HG02763 (cell line): ENCODE measurements around the gene TRAPPC11.
A peak's percentile ranks its signal among the peaks of the same experiment; 100 is the strongest.

Source experiments
- ATAC-seq: cut with Tn5 transposase; IDR thresholded peaks from one replicate; pipeline ENCODE4 v1.9.1; 2021; ENCODE audit warnings: mild to moderate bottlenecking, moderate library complexity; ENCODE audit not compliant: unreplicated experiment

Gene TRAPPC11

DNA sequence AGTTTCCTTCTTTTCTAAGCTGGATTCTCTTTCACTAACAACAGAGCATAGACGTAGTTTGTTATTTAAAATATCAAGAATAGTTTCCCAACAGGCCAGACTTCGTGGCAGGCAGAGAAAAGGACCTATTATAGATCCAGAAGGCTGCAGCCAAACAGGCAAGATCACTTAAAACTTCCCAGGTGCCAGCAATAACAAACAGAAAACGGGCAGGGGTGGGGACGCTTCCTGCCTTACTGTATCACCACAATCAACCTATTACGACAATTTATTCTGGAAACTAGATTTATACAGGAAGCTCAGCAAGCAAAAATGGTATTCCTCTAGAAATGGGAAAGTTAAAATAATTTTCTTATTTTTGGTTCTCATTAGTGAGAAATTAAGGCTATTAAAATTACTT lies 22.2 kb upstream of the TRAPPC11 start:
- ATAC-seq: no peak

DNA sequence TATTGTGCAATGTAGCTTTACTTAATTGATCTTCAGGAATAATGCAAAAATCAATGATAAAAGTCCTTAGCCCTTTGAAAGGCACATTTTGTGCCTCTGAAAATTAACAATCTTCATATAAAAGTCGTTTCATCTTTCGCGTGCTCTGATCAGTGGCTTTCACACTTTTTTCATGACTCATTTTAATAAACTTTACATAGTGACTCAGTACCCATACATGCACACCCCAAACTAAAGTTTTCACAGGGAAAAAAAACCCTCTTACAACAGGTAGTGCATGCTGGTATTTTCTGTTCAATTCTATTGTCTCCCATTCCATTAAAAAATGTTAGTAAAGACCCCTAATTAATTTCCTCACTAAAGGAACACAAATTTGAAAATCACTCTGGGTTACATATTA lies 21.6 kb upstream of the TRAPPC11 start:
- ATAC-seq: no peak

DNA sequence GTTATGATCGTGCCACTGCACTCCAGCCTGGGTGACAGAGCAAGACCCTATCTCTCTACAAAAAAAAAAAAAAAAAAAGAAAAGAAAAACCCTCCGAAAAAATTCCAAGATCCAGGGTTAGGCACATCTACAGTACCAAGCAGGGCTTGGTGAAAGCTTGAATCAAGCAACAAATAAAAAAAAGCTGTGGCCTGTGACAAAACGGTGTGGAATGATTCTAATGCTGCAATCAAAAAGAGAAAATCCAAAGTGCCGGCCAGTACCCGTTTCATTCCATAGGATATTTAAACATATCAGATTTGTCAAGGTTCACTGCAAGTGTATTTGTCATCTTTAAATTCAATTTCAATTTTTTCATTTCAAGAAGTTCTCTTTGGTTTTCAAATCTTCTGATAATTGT lies 20.7 kb upstream of the TRAPPC11 start:
- no peak for ATAC-seq

DNA sequence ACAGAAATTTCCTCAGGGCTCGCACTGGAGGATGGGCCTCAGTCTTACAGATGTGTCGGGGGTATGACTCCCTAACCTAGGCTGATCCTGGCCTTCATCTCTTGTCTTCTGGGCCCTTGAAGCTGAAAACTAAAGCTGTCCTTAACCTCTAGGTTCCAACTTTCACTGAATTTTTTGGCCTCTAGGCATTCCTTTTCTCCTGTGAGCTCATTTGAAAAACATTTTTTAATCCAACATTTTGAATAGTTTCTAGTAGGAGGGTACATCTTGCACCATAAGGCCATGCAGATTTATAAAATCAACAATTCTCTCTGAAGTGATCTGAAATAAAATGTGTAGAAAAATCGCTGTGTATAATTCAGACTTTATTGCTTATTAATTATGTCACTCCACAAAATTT lies 19.8 kb upstream of the TRAPPC11 start:
- ATAC-seq: no peak

DNA sequence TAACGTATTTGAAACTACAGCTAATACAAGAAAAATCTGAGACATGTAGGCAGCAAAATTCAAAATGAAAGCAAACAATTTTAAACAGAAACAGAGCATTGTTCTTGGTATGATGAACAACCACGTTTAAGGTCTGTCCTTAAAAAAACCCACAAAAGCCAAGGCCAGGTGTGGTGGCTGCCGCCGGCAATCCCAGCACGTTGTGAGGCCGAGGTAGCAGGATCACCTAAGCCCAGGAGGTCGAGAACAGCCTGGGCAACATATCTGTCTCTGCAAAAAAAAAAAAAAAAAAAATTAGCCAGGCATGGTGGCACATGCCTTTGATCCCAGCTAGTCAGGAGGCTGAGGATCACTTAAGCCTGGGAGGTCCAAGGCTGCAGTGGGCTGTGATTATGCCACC lies 13.8 kb upstream of the TRAPPC11 start:
- ATAC-seq: no peak

DNA sequence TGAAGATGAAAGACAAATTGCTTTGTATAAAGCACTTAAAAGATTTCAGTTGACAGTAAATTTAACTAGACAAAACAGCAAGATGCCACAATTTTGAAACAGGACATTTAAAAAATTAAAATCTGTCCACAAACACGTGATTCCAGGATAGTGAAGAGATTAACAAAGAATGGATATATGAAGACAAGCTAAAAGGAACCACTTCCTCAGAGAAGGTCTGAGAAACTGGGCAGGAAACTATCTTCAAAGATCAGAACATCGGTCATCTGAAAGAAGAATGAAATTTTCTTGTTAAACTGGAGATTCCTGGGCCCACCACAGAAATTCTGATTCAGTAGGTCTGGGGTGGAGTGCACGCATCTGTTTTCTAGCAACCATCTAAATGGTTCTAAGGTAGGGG lies 1.5 kb upstream of the TRAPPC11 start:
- no peak for ATAC-seq

DNA sequence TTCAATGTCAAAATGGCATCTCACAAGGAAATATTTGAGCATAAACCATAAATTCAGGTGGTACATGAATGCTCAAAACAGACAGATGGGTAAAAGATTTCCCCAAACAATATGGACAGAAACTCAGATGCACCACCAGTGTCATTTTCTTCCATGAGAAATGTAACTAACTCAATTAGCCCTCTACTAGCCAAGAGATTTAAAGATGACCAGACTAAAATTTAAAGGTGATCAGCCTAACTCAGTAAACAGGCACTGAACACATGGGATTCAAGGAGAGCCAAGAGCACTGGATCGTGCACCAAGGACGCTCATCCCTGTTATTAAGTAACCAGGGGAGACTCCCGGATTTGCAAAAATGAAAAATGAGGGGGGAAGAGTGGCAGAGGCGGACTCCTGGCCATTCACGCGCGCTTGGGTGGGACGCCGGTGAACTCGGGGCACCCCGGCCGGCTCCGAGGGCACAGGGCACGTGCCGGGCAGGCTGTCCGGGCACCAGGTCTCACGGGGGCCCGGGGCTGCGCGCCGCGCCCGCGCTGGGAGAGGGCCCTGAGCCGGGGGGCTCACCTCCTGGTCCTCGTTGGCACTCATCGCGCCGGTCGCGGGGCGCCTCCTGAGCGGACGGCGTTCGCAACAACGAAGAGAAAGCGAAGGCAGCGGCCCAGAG lies 598 bp upstream of the TRAPPC11 start:
- ATAC-seq: peak; percentile 26

DNA sequence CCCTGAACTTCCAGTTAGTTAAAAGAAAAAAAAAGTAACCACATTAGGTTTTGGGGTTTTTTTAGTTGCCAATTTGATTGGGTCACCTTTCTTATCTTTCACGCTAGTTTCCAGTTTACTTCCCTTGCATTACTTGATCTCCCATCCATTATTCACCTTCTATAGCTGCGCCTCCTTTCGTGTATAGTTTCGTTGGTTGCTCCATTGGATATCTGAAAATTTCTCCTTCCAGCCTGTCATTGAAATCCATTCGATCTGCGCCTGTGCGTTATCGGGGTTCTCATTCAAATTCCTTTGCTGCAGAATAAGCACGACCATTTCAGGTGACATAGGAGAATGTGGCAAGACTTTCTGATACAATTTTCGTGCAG lies 764 bp downstream of the TRAPPC11 start:
- no peak for ATAC-seq

DNA sequence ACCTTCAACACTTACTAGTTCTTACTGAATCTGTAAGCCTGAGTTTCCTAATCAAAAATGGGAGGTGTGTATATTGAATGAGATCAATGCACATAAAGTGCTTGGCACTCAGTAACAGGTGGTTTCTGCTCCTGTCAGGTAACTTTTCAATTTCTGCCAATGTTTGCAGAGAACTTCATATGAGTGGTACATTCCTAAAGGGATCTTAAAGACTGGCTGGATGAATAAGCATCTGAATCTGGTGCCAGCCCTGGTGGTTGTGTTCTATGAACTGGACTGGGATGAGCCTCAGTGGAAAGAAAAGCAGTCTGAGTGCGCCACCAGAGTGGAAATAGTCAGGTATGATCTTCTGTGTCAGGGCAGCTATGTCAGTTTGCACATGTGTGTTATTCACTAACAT lies 7.0 kb downstream of the TRAPPC11 start:
- ATAC-seq: no peak

DNA sequence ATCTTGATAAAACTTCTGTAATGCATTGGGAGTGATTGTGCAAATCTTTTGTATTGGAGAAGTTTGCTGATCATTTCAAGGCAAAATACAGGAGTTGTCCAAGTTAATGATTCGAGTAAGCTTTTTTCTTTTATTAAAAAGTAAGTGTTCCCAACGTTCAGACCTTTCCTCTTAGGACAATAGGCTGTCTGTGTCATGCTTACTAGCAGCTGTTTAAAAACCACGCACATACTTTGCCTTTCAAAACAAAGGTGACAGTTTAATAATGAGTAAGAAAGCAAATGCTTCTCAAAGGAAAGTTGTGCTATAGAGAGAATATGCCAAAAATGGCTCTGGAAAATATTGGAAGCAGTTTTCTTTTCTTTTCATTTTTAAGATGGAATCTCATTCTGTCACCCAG lies 11.2 kb downstream of the TRAPPC11 start:
- ATAC-seq: no peak

DNA sequence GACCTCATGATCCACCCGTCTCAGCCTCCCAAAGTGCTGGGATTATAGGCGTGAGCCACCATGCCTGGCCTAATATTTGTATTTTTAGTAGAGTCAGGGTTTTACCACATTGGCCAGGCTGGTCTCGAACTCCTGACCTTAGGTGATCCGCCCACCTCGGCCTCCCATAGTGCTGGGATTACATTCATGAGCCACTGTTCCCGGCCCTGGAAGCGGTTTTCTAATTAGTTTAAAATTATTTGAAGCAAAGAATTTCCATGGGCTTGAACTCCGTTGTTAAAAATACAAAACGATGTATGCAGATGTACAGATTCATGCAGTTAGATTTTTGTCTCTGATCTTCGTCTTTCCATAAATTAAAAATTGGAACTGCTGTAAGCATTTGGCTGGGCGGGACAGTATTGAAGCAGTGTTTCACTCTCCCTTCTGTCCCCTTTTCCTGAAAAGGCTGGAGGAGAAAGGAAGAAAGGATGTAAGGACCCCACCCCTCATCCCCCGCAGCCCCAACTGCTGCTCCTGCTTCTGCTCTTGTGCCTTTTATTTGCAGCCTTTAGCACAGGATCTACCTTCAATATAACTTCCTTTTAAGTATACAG lies 12.0 kb downstream of the TRAPPC11 start:
- no peak for ATAC-seq

DNA sequence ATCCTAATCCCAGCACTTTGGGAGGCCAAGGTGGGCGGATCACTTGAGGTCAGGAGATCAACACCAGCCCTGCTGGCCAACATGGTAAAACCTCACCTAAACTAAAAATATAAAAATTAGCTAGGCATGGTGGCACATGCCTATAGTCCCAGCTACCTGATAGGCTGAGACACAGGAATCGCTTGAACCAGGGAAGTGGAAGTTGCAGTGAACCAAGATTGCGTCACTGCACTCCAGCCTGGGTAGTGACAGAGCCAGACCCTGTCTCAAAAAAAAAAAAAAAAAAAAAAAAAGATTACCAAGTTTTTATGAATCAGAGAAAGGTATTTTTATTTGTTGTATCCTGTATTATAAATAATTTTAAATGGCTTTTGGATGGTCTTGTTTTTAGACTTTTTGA lies 15.1 kb downstream of the TRAPPC11 start:
- no peak for ATAC-seq

DNA sequence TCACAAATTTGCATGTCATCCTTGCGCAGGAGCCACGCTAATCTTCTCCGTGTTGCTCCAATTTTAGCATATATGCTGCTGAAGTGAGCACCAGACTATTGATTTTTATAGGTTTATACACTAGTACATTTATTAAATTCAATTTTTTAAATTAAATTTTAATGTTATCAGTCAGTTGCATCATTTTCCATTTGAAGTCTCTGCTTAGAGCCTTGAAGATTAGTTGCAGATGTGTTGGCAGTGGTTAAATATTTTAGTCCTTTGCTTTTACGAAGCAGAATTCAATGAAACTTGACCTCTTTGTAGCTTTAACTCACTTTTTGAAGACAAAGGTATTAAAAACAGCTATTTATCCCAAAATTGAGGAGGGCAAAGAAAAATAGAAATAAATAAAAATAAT lies 16.5 kb downstream of the TRAPPC11 start:
- no peak for ATAC-seq

DNA sequence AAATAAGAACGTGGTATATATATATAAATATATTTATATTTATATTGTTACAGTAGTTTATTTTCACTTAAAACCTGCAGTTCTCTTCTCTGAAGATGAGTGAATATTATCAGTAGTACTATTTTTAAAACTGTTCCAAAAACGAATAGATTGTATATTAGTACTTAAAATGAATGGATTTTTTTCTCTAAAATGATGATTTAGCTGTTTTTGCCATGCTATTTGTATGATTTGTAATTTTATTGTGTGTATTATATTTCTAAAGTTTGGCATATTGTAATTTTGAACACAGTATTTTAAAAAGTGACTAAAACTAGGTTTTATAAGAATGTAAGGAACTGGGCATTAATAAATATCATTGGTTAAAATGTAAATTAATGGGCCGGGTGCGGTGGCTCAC lies 22.0 kb downstream of the TRAPPC11 start:
- no peak for ATAC-seq

DNA sequence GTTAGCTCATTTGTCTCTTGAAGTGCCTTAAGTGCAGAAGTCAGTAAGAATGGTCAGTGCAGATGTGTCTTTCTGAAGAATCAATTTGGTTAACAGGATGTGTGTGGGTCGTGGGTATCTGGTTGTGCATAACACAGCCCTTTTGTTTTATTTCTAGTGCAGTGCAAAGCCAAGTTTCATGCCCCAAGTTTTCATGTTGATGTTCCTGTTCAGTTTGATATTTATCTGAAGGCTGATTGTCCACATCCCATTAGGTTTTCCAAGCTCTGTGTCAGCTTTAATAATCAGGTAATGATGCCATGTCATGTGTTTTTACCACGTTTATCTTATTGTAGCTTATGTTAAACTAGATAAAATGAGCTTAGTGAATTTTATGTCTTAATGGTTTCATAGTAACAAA lies 27.4 kb downstream of the TRAPPC11 start:
- no peak for ATAC-seq

DNA sequence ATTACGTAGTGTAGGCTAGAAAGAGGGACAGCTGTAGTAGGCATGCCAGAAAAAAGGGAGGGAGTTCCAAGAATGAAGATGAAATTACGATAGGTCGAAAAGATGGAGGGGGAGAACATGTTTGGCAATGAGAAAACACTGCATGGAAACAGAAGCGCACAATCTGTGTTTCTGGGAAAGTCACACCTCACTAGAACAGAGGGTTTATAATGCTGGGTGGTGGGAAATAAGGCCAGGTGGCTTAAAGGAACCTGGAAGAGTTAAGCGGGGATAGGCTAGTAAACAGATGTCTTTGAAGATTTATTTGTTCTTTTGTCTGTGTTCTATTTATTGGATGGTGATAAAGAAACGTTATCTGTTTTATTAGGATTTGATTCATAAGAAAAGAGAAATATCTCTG lies 29.1 kb downstream of the TRAPPC11 start:
- no peak for ATAC-seq

DNA sequence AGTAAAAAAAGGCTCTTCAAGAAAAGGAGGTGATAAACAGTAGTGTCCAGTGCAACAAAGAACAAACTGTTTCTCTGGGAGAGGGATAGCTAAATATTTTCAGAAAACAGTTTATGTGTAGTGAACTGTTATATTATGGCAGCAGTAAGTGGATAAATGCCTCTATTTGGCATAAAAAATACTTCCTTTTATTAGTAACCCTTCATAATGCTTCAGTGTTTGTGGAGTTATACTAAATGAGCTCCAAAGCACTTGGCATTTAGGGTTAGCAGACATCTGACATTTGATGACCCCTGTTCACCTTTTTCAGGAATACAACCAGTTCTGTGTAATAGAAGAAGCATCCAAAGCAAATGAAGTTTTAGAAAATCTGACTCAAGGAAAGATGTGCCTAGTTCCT lies 31.9 kb downstream of the TRAPPC11 start:
- no peak for ATAC-seq

DNA sequence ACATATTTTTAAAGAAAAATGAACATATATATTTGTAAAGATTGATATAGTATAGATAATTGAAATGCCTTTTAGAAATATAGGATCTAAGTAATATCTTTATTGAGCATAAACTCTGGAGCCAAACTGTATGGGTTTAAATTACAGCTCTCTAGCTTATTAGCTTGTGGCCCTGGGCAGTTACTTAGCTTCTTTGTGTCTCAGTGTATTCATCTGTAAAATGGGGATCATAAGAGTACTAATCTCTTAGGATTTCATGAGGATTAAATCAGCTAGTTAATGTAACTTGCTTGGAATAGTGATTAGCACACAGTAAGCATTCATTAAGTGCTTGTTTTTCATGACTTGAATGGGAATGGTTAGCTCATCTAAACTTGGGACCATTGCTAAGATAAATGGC lies 32.8 kb downstream of the TRAPPC11 start:
- ATAC-seq: no peak

DNA sequence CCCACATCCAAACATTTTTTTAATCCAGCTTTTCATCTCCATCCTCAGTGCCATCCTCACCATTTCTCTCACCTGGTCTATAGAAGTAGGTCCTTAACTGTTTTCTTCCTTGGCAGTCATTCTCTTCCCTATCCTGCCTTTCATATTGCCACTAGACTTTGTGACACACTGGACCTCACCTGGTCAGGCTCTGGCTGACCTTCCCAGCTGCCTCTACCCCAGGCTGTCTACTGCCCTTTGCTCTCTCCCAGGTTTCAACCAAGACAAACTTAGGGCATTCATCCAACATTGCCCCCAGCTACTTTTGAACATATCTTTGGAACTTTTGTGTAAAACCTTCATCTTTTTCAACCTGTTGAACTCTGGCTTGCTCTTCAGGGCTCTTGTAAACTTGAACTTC lies 39.8 kb downstream of the TRAPPC11 start:
- no peak for ATAC-seq

DNA sequence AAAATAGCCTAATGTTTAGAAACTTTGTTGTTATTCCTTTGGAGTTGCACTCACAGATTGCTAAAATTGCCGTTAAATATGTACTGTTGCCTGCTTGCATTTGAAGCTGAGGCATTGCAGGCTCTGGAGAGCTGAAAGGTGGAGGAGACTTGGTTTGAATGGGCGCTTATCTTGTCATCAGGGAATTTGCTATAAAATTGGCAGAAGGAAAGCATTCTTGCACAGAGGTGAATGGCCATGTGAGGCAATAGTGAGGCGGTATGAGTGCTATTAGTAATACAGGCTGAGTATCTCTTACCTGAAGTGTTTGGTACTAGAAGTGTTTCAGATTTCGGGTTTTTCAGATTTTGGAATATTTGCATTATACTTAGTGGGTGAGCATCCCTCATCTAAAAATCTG lies 41.3 kb downstream of the TRAPPC11 start:
- no peak for ATAC-seq

DNA sequence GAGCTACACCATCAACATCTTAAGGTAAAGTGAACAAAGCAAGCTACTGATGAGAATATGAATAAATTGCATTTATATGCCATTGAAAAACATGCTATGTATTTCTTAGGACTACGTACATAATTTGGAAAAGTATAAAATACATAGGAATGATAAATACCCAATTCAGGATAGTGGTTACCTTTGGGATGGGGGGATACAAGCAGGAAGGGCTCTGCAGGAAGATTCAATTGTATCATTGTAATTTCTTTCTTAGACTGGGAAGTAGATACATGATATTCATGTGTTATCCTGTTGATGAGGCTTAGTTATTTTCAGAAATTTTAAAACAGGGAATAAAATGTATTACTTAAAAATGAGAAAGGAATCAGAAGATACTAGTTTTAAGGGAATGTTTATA lies 43.4 kb downstream of the TRAPPC11 start:
- no peak for ATAC-seq

DNA sequence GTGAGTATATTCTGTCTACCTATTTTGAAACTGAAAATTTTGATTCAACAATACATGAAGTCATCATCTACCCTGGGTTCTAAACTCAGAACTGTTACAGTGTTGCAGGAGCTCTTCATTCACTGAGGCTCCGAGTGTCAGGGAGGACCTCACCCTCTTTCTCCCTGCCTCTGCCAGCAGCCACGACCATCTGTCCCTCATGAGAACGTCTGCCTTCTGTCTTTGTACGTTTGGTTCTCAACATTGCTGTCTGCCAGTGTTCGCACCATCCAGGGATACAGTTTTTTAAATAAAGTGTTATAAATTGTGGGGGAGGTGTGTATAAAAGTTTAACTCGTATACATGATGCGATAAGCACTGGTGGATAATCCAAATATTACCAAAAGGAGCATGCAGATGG lies 55.5 kb downstream of the TRAPPC11 start:
- no peak for ATAC-seq

DNA sequence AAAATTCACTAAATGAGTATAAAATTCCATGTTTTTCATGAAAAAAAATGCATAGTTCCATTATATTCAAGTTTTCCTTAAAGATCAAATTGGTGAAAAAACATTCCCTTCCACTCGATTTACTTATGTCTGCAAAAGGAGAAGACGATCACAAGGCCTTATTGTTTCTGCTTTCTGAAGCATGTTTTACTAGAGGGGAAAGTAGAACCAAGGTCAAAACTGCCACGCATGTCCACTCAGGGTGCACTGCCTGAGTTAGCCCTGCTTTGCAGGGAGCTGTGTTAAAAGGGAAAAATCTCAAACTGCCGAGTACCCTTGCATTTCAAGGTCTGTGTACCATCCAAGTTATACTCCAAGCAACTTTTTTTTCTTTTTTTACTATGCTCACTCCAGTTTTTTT lies 57.2 kb downstream of the TRAPPC11 start:
- no peak for ATAC-seq
